ENCODE data around the gene FAM9C. TPM values are rescaled to one million over a fixed set of nuclear protein-coding genes. Genes with fewer than 3 reads are reported as not detected.

Gene FAM9C
- polyA plus RNA-seq, 4 donors: 0.06 TPM; not detected in 3

DNA sequence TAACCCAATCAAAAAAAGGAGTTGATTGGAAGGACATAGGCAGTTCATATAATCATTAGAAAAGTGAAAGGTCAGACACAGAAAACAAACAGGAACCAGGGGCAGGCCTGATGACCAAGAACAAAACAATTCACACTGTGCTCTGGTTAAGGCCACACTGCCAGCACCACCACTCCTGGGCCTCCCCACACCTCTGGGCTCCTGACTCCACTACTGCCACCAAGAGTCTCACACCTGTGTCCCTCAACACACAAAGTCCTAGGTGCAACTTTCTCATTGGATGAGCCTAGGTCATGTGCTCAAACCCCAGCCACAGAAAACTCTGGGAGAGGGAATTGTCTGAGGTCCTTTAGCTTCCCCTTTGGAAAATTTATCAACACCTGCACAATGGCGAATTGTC is 11.1 kb upstream of the FAM9C start:
- WGBS, 3 donors: 90 to 100% (median 100%) methylated on average over 1 of the region's 1 CpG
- FAIRE-seq: no peak
- H3K4me3 ChIP-seq (ENCODE audit: low read depth in 1 of 3, low read length in 3 of 3): no peak overlapping the region
- H3K9me3 ChIP-seq (ENCODE audit: control insufficient read depth in 2 of 2, insufficient read depth in 1 of 2, low read depth in 1 of 2, low read length in 1 of 2): peaks cover 0 to 3% of the 10 kb centered on the region in 2 donors
- DNase-seq: peak in 1 of 2 donors; percentile 41
- no peaks in the 10 kb centered on the region for H3K36me3 ChIP-seq (ENCODE audit: control insufficient read depth in 3 of 3, insufficient read depth in 2 of 3, low read depth in 1 of 3, low read length in 3 of 3)
- H3K27me3 ChIP-seq (ENCODE audit: control insufficient read depth in 3 of 3, insufficient read depth in 3 of 3, low read length in 3 of 3): no peaks in the 10 kb centered on the region
- peaks cover 0 to 12% (median 0%) of the 10 kb centered on the region in 3 donors for H3K4me1 ChIP-seq (ENCODE audit: control insufficient read depth in 3 of 3, insufficient read depth in 2 of 3, low read depth in 1 of 3, low read length in 2 of 3)
- peak overlapping the region in 2 of 3 donors; percentile 16 to 44 for H3K27ac ChIP-seq (ENCODE audit: low read depth in 1 of 3, low read length in 2 of 3)

- no peak overlapping the region for H3K27ac ChIP-seq (ENCODE audit: low read depth in 1 of 3, low read length in 2 of 3)
- peaks cover 0 to 3% of the 10 kb centered on the region in 2 donors for H3K9me3 ChIP-seq (ENCODE audit: control insufficient read depth in 2 of 2, insufficient read depth in 1 of 2, low read depth in 1 of 2, low read length in 1 of 2)
- FAIRE-seq (no peak), DNase-seq (no peak)
- H3K36me3 ChIP-seq (ENCODE audit: control insufficient read depth in 3 of 3, insufficient read depth in 2 of 3, low read depth in 1 of 3, low read length in 3 of 3): no peaks in the 10 kb centered on the region
- no peaks in the 10 kb centered on the region for H3K27me3 ChIP-seq (ENCODE audit: control insufficient read depth in 3 of 3, insufficient read depth in 3 of 3, low read length in 3 of 3)
- H3K4me3 ChIP-seq (ENCODE audit: low read depth in 1 of 3, low read length in 3 of 3): no peak overlapping the region
- H3K4me1 ChIP-seq (ENCODE audit: control insufficient read depth in 3 of 3, insufficient read depth in 2 of 3, low read depth in 1 of 3, low read length in 2 of 3): peaks cover 0 to 7% (median 0%) of the 10 kb centered on the region in 3 donors
These were observed 8.8 kb upstream of the FAM9C start for GRCh38 chrX:13053171-13053570.

DNA sequence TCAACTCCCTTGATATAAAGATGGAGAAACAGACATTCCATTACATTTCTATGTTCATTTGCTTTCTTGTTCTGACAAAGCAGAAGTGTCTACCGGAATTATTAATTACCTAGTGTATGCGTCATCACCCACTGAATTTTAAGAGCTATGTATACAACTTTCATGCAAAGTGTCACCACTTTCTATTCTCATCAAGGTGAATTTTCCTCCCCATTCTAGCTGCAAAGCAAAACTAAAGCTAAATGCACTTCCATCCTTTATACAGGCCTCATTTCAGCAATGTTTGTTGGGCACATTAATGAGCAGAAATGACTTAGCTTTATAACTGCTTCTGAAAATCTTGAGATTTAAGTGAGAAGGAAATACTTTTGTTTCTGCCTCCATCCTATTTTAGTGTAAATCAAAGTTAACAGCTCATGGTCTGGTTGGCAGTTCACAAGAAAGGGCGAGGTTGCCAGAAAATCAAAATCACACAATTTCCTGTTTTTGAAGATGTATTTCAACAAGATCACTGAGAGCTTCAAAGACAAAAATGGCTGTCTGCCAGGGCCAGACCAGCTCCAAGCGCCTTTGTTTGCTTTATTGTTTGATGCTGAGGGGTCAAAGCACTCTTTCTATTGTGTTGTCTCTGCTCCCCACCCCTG is 7.2 kb upstream of the FAM9C start:
- 45 to 78% (median 68%) methylated on average over 4 of the region's 4 CpGs for WGBS, 3 donors
- no peak overlapping the region for H3K4me3 ChIP-seq (ENCODE audit: low read depth in 1 of 3, low read length in 3 of 3)
- no peak for FAIRE-seq
- peaks cover 0 to 15% (median 2%) of the 10 kb centered on the region in 3 donors for H3K4me1 ChIP-seq (ENCODE audit: control insufficient read depth in 3 of 3, insufficient read depth in 2 of 3, low read depth in 1 of 3, low read length in 2 of 3)
- no peaks in the 10 kb centered on the region for H3K27me3 ChIP-seq (ENCODE audit: control insufficient read depth in 3 of 3, insufficient read depth in 3 of 3, low read length in 3 of 3)
- H3K27ac ChIP-seq (ENCODE audit: low read depth in 1 of 3, low read length in 2 of 3): no peak overlapping the region
- DNase-seq: no peak
- H3K36me3 ChIP-seq (ENCODE audit: control insufficient read depth in 3 of 3, insufficient read depth in 2 of 3, low read depth in 1 of 3, low read length in 3 of 3): no peaks in the 10 kb centered on the region
- peaks cover 0 to 3% of the 10 kb centered on the region in 2 donors for H3K9me3 ChIP-seq (ENCODE audit: control insufficient read depth in 2 of 2, insufficient read depth in 1 of 2, low read depth in 1 of 2, low read length in 1 of 2)

DNA sequence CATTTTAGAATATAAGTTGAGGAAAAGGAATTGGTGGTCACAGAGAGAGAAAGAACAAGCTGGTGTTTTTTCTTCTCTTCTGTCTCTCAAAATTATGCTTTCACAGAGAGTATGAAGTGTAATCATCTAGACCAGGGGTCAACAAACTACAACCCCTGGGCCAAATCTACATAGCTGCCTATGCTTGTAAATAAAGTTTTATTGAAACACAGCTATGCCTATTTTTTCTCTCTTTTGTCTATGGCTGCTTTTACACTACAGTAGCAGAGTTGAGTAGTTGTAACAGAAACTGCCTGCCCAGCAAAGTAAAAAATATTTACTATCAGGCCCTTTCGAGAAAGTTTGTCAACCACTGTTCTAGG is 6.7 kb upstream of the FAM9C start:
- H3K27ac ChIP-seq (ENCODE audit: low read depth in 1 of 3, low read length in 2 of 3): no peak overlapping the region
- FAIRE-seq (no peak), DNase-seq (no peak)
- no peaks in the 10 kb centered on the region for H3K27me3 ChIP-seq (ENCODE audit: control insufficient read depth in 3 of 3, insufficient read depth in 3 of 3, low read length in 3 of 3)
- peaks cover 0 to 3% of the 10 kb centered on the region in 2 donors for H3K9me3 ChIP-seq (ENCODE audit: control insufficient read depth in 2 of 2, insufficient read depth in 1 of 2, low read depth in 1 of 2, low read length in 1 of 2)
- peaks cover 0 to 15% (median 2%) of the 10 kb centered on the region in 3 donors for H3K4me1 ChIP-seq (ENCODE audit: control insufficient read depth in 3 of 3, insufficient read depth in 2 of 3, low read depth in 1 of 3, low read length in 2 of 3)
- no peaks in the 10 kb centered on the region for H3K36me3 ChIP-seq (ENCODE audit: control insufficient read depth in 3 of 3, insufficient read depth in 2 of 3, low read depth in 1 of 3, low read length in 3 of 3)
- no peak overlapping the region for H3K4me3 ChIP-seq (ENCODE audit: low read depth in 1 of 3, low read length in 3 of 3)
- 61 to 87% (median 83%) methylated on average over 1 of the region's 1 CpG for WGBS, 3 donors

- Histone ChIP-seq H3K27ac (ENCODE audit: low read depth in 1 of 3, low read length in 2 of 3) (no peak overlapping the region), H3K4me1 (ENCODE audit: control insufficient read depth in 3 of 3, insufficient read depth in 2 of 3, low read depth in 1 of 3, low read length in 2 of 3) (peaks cover 0 to 15% (median 2%) of the 10 kb centered on the region in 3 donors), H3K4me3 (ENCODE audit: low read depth in 1 of 3, low read length in 3 of 3) (no peak overlapping the region), H3K36me3 (ENCODE audit: control insufficient read depth in 3 of 3, insufficient read depth in 2 of 3, low read depth in 1 of 3, low read length in 3 of 3) (no peaks in the 10 kb centered on the region), H3K9me3 (ENCODE audit: control insufficient read depth in 2 of 2, insufficient read depth in 1 of 2, low read depth in 1 of 2, low read length in 1 of 2) (peaks cover 0 to 3% of the 10 kb centered on the region in 2 donors), H3K27me3 (ENCODE audit: control insufficient read depth in 3 of 3, insufficient read depth in 3 of 3, low read length in 3 of 3) (no peaks in the 10 kb centered on the region)
- DNase-seq (no peak), FAIRE-seq (no peak)
- 87 to 98% (median 93%) methylated on average over 4 of the region's 4 CpGs for WGBS, 3 donors
These were observed 5.7 kb upstream of the FAM9C start for GRCh38 chrX:13050151-13050550.

- Histone ChIP-seq H3K4me3 (ENCODE audit: low read depth in 1 of 3, low read length in 3 of 3) (peak overlapping the region in 1 of 3 donors; percentile 22), H3K4me1 (ENCODE audit: control insufficient read depth in 3 of 3, insufficient read depth in 2 of 3, low read depth in 1 of 3, low read length in 2 of 3) (peaks cover 0 to 15% (median 2%) of the 10 kb centered on the region in 3 donors), H3K36me3 (ENCODE audit: control insufficient read depth in 3 of 3, insufficient read depth in 2 of 3, low read depth in 1 of 3, low read length in 3 of 3) (no peaks in the 10 kb centered on the region), H3K9me3 (ENCODE audit: control insufficient read depth in 2 of 2, insufficient read depth in 1 of 2, low read depth in 1 of 2, low read length in 1 of 2) (peaks cover 0 to 6% of the 10 kb centered on the region in 2 donors), H3K27me3 (ENCODE audit: control insufficient read depth in 3 of 3, insufficient read depth in 3 of 3, low read length in 3 of 3) (no peaks in the 10 kb centered on the region), H3K27ac (ENCODE audit: low read depth in 1 of 3, low read length in 2 of 3) (peak overlapping the region in 1 of 3 donors; percentile 74)
- WGBS, 3 donors: 59 to 86% (median 75%) methylated on average over 1 of the region's 1 CpG
- DNase-seq (no peak), FAIRE-seq (no peak)
These were observed 3.9 kb upstream of the FAM9C start for GRCh38 chrX:13048280-13048679.

GRCh38 chrX:13047759-13048158 is 3.3 kb upstream of the FAM9C start:
- 43 to 80% (median 63%) methylated on average over 3 of the region's 3 CpGs for WGBS, 3 donors
- Histone ChIP-seq H3K4me3 (ENCODE audit: low read depth in 1 of 3, low read length in 3 of 3) (peak overlapping the region in 1 of 3 donors; percentile 22), H3K27ac (ENCODE audit: low read depth in 1 of 3, low read length in 2 of 3) (peak overlapping the region in 1 of 3 donors; percentile 74), H3K27me3 (ENCODE audit: control insufficient read depth in 3 of 3, insufficient read depth in 3 of 3, low read length in 3 of 3) (no peaks in the 10 kb centered on the region), H3K9me3 (ENCODE audit: control insufficient read depth in 2 of 2, insufficient read depth in 1 of 2, low read depth in 1 of 2, low read length in 1 of 2) (peaks cover 0 to 6% of the 10 kb centered on the region in 2 donors), H3K4me1 (ENCODE audit: control insufficient read depth in 3 of 3, insufficient read depth in 2 of 3, low read depth in 1 of 3, low read length in 2 of 3) (peaks cover 0 to 15% (median 2%) of the 10 kb centered on the region in 3 donors), H3K36me3 (ENCODE audit: control insufficient read depth in 3 of 3, insufficient read depth in 2 of 3, low read depth in 1 of 3, low read length in 3 of 3) (no peaks in the 10 kb centered on the region)
- DNase-seq (peak in 1 of 2 donors; percentile 66), FAIRE-seq (no peak)

DNA sequence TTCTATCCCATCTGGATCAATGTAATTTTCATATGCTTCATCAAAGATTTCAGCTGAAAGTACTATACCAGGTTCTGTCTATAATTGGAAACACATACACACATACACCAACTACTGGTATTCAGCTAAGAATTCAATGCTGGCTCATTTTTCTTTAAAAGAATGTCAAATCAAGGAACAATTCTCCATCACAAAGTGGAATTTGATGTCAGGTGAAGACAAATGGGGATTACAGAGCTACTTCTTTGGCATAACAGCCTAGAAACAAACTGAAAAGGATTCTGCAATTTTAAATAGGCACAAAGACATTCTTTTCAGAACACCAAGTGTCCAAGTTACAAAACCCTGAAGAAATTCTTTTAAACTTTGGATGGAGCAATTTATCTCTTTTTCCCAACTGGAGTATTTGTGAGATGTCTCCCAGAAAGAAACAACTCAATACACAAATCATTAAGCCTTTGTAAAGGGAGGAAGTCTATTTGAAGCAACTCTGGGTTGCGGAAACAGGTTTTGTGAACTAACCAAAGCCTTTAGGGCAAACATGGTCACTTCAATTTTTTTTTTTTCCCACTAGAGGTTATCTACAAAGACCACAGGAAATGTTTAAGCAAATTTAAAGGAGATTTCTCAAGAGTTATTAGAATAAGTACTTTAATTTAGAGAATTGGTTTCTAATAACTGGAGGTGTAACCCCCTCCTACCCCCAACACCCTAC is 1.9 kb upstream of the FAM9C start:
- H3K9me3 ChIP-seq (ENCODE audit: control insufficient read depth in 2 of 2, insufficient read depth in 1 of 2, low read depth in 1 of 2, low read length in 1 of 2): peaks cover 0 to 3% of the 10 kb centered on the region in 2 donors
- WGBS, 3 donors: 73 to 95% (median 79%) methylated on average over 1 of the region's 1 CpG
- DNase-seq (no peak), FAIRE-seq (no peak)
- peaks cover 0 to 15% (median 2%) of the 10 kb centered on the region in 3 donors for H3K4me1 ChIP-seq (ENCODE audit: control insufficient read depth in 3 of 3, insufficient read depth in 2 of 3, low read depth in 1 of 3, low read length in 2 of 3)
- no peaks in the 10 kb centered on the region for H3K27me3 ChIP-seq (ENCODE audit: control insufficient read depth in 3 of 3, insufficient read depth in 3 of 3, low read length in 3 of 3)
- no peaks in the 10 kb centered on the region for H3K36me3 ChIP-seq (ENCODE audit: control insufficient read depth in 3 of 3, insufficient read depth in 2 of 3, low read depth in 1 of 3, low read length in 3 of 3)
- H3K27ac ChIP-seq (ENCODE audit: low read depth in 1 of 3, low read length in 2 of 3): no peak overlapping the region
- no peak overlapping the region for H3K4me3 ChIP-seq (ENCODE audit: low read depth in 1 of 3, low read length in 3 of 3)
